Fibroblast of lung (primary cell): ENCODE measurements around the gene CCSER2. TPM values are rescaled to one million over a fixed set of nuclear protein-coding genes. Genes with fewer than 3 reads are reported as not detected.
A peak's percentile ranks its signal among the peaks of the same experiment; 100 is the strongest.
"Not testable (repeated sequence)": the region's sequence is repeated elsewhere in the genome, so short reads cannot be mapped to it uniquely, and the experiment has no call there.

ENCODE experiments used
- DNase-seq, 2 donors: peaks; one replicate each; pipeline versions ENCODE4 v3.0.0 to v3.0.0-alpha.2; 2010; ENCODE audit warnings: low read depth in 2 of 2
- H2AFZ ChIP-seq: 2 replicates; pipeline ENCODE4 v1.5.1; 2012; ENCODE audit warnings: low read length, control low read depth, inconsistent platforms
- H3K27ac ChIP-seq: 2 replicates; pipeline ENCODE4 v1.5.1; 2011; ENCODE audit warnings: low read length, control low read depth; ENCODE audit not compliant: insufficient read depth
- H3K27me3 ChIP-seq: 2 replicates; pipeline ENCODE4 v1.5.1; 2011; ENCODE audit warnings: mild to moderate bottlenecking, low read length; ENCODE audit not compliant: control insufficient read depth, insufficient read depth
- H3K36me3 ChIP-seq: 2 replicates; pipeline ENCODE4 v1.5.1; 2011; ENCODE audit warnings: low read length; ENCODE audit not compliant: control insufficient read depth, insufficient read depth
- H3K4me1 ChIP-seq: 2 replicates; pipeline ENCODE4 v1.5.1; 2011; ENCODE audit warnings: low read length; ENCODE audit not compliant: control insufficient read depth, insufficient read depth; ENCODE audit errors: extremely low read depth
- H3K4me2 ChIP-seq: 2 replicates; pipeline ENCODE4 v1.5.1; 2011; ENCODE audit warnings: low read length, control low read depth; ENCODE audit not compliant: insufficient read depth; ENCODE audit errors: extremely low read depth
- H3K4me3 ChIP-seq, 4 experiments: fragments of 200-600 bp in 1 of 4; sonication (generic) in 1 of 4; replicated peaks in 1 of 4; 2 replicates each; pipeline ENCODE4 v1.5.1; 2011 to 2016; ENCODE audit warnings: low read length in 4 of 4, low read depth in 3 of 4, mild to moderate bottlenecking in 3 of 4, control low read depth in 2 of 4, inconsistent platforms in 1 of 4, mixed read lengths in 1 of 4; ENCODE audit not compliant: insufficient read depth in 1 of 4; ENCODE audit errors: control extremely low read depth in 1 of 4
- H3K79me2 ChIP-seq: 2 replicates; pipeline ENCODE4 v1.5.1; 2012; ENCODE audit warnings: mild to moderate bottlenecking, low read length, inconsistent platforms; ENCODE audit not compliant: control insufficient read depth, insufficient read depth
- H3K9ac ChIP-seq: 2 replicates; pipeline ENCODE4 v1.5.1; 2011; ENCODE audit warnings: mild to moderate bottlenecking, low read length, control low read depth; ENCODE audit not compliant: insufficient read depth
- H3K9me3 ChIP-seq: 2 replicates; pipeline ENCODE4 v1.5.1; 2012; ENCODE audit warnings: low read depth, low read length; ENCODE audit not compliant: control insufficient read depth, insufficient read depth
- H4K20me1 ChIP-seq: 2 replicates; pipeline ENCODE4 v1.5.1; 2011; ENCODE audit warnings: low read length; ENCODE audit not compliant: control insufficient read depth, insufficient read depth; ENCODE audit errors: extremely low read depth
- CTCF ChIP-seq, 2 donors: IDR thresholded peaks in 1 of 2; conservative IDR thresholded peaks in 1 of 2; 1 replicate in 1 of 2; 2 replicates in 1 of 2; pipeline ENCODE4 v1.5.1; 2011 to 2012; ENCODE audit warnings: low read length in 2 of 2, control low read depth in 1 of 2, inconsistent platforms in 1 of 2, low read depth in 1 of 2, mild to moderate bottlenecking in 1 of 2
- EZH2 ChIP-seq: IDR thresholded peaks from 2 replicates; pipeline ENCODE4 v1.5.1; 2012; ENCODE audit warnings: low read length, control low read depth, mild to moderate bottlenecking; ENCODE audit errors: missing control alignments
- polyA plus RNA-seq, 2 donors: library from polyadenylated mRNA; depleted of rRNA in 1 of 2; stranded (reverse) in 1 of 2; unstranded in 1 of 2; fragments of >200 nt; gene quantifications; 2 replicates each; pipeline ENCODE4 v1.2.1, GENCODE V29; 2011 to 2012; ENCODE audit warnings: missing spikeins in 1 of 2
- total RNA-seq: library from RNA; depleted of rRNA; stranded (reverse); fragments of >200 nt; gene quantifications from 2 replicates; pipeline ENCODE4 v1.2.1, GENCODE V29; 2014

Gene CCSER2
- total and polyA plus RNA-seq, 2 donors (not counting 1 experiment from before 2014, with no cell fraction given), result 28.2 to 65.4 TPM

- TF ChIP-seq CTCF (conservative IDR thresholded peaks at IDR 0.05 in 1 of 2, IDR thresholded peaks at IDR 0.05 in 1 of 2; ENCODE audit: low read depth in 1 of 2, low read length in 2 of 2) (no peak), EZH2 (no peak)
- DNase-seq, result no peak
- H2AFZ ChIP-seq, result no peak overlapping the region
- H3K4me1 ChIP-seq, result no peaks in the 10 kb centered on the region
- no peaks in the 10 kb centered on the region for H3K27me3 ChIP-seq
- H3K79me2 ChIP-seq, result peaks cover 14% of the 10 kb centered on the region
- H3K9me3 ChIP-seq, result no peaks in the 10 kb centered on the region
- no peak overlapping the region for H3K4me2 ChIP-seq
- H3K4me3 ChIP-seq, result no peak overlapping the region
- no peak overlapping the region for H3K9ac ChIP-seq
- no peaks in the 10 kb centered on the region for H4K20me1 ChIP-seq
- H3K27ac ChIP-seq, result no peak overlapping the region
- H3K36me3 ChIP-seq, result no peaks in the 10 kb centered on the region
Measured at GRCh38 chr10:84412482-84412881, 84.1 kb downstream of the CCSER2 start.

- H3K79me2 ChIP-seq, result peaks cover 14% of the 10 kb centered on the region
- DNase-seq, result not testable (repeated sequence)
Measured at GRCh38 chr10:84414110-84414509, 85.7 kb downstream of the CCSER2 start.

DNA sequence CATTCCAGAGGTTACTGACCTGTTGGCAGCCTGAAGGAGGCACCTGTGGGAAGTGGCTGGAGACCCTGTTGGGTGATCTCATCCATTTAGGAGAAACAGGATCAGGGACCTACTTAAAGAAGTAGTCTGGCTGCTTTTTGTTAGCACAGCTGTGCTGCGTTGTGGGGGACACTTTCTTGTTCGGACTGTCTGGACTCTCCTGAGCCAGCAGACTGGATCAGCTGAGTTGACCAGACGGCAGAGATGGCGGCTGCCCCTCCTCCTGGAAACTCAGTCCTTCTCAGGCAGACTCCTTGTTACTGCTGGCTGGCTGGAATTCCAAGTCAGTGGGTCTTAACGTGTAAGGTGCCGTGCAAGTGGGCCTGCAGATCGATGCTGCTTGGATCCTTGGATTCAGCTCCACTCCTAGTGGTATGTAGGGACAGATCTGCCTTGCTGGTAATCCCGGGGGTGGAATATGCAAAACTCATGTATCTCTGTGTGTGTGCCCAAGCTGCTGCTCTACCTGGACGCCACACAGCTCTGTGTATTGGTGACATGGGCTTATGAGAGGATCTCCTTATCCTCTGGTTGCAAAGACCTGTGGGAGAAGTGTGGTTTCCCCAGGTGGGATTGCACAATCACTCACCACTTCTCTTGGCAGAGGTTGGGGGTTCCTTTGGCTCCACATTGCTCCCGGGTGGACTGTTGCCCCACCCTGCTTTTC, 87.3 kb downstream of the CCSER2 start:
- Histone ChIP-seq H3K36me3 (no peaks in the 10 kb centered on the region), H3K27ac (no peak overlapping the region), H3K9me3 (no peaks in the 10 kb centered on the region), H3K79me2 (peaks cover 14% of the 10 kb centered on the region), H3K4me3 (no peak overlapping the region), H2AFZ (no peak overlapping the region), H3K4me1 (no peaks in the 10 kb centered on the region), H3K27me3 (no peaks in the 10 kb centered on the region), H3K9ac (no peak overlapping the region), H3K4me2 (no peak overlapping the region), H4K20me1 (no peaks in the 10 kb centered on the region)
- DNase-seq, result peak in 1 of 2 donors; percentile 58
- TF ChIP-seq CTCF (conservative IDR thresholded peaks at IDR 0.05 in 1 of 2, IDR thresholded peaks at IDR 0.05 in 1 of 2; ENCODE audit: low read depth in 1 of 2, low read length in 2 of 2), result no peak
- TF ChIP-seq EZH2, result no peak

More at GRCh38 chr10:84414110-84414509, 85.7 kb downstream of the CCSER2 start:
- H3K9ac ChIP-seq, H3K27ac ChIP-seq, H4K20me1 ChIP-seq, H3K36me3 ChIP-seq, H3K4me3 ChIP-seq, H2AFZ ChIP-seq, H3K27me3 ChIP-seq, H3K4me1 ChIP-seq, H3K4me2 ChIP-seq, H3K9me3 ChIP-seq: not testable (repeated sequence)
